IPS-18c (cell line): ENCODE data around the gene ENAH.
"Not testable (repeated sequence)": the region's sequence is repeated elsewhere in the genome, so short reads cannot be mapped to it uniquely, and the experiment has no call there.

Source experiments
- H3K4me3 ChIP-seq: 2 replicates; pipeline ENCODE4 v1.7.0; 2013; ENCODE audit warnings: low read depth, mild to moderate bottlenecking, low read length, moderate library complexity; ENCODE audit not compliant: insufficient read depth
- H3K9me3 ChIP-seq: one replicate; pipeline ENCODE4 v1.6.1; 2013; ENCODE audit warnings: mild to moderate bottlenecking, low read length, moderate library complexity; ENCODE audit not compliant: control insufficient read depth, insufficient read depth

The ENAH gene

DNA sequence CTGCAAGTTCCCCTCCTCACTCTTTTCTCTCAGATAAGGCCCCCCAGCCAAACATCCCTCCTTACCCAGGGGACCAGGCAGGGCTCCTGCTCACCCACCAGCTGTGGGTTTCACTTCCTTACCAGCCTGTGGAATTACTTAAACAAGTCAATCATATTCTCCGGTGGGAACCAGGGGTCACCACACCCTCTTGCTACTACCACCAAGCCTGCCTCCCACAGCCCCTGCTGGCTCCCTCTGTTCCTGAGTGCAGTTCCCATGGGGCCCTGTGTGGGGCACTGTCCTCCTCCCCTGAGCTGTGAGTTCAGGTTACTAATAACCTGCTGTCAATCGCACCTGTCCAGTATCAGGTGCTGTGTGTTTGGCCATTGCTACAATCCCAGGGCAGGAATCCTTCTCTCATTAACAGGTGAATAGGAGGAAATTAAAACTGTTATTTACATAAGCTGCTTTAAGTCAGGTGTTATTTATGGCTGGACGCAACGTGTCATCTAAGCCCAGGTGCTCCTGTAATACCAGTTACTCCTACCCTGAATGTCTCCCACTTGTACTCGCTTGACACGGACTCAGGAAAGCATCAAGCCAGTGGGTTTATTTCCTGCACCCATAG, 172.0 kb downstream of the ENAH start:
- Histone ChIP-seq H3K4me3 (no peak overlapping the region), H3K9me3 (no peaks in the 10 kb centered on the region)

GRCh38 chr1:225479996-225480720, 172.8 kb downstream of the ENAH start:
- H3K4me3 ChIP-seq: no peak overlapping the region

DNA sequence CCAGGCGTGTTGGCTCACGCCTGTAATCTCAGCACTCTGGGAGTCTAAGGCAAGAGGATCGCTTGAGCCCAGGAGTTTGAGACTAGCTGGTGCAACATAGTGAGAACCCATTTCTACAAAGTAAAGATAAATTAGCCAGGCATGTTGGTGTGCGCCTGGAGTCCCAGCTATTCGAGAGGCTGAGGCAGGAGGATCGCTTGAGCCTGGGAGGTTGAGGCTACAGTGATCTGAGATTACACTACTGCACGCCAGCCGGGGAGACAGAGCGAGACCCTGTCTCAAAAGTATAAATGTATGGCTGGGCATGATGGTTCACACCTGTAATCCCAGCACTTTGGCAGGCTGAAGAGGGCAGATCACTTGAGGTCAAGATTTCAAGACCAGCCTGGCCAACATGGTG, 173.6 kb downstream of the ENAH start:
- H3K9me3 ChIP-seq: no peaks in the 10 kb centered on the region
- H3K4me3 ChIP-seq: no peak overlapping the region

More at GRCh38 chr1:225479996-225480720, 172.8 kb downstream of the ENAH start:
- H3K9me3 ChIP-seq: no peaks in the 10 kb centered on the region

DNA sequence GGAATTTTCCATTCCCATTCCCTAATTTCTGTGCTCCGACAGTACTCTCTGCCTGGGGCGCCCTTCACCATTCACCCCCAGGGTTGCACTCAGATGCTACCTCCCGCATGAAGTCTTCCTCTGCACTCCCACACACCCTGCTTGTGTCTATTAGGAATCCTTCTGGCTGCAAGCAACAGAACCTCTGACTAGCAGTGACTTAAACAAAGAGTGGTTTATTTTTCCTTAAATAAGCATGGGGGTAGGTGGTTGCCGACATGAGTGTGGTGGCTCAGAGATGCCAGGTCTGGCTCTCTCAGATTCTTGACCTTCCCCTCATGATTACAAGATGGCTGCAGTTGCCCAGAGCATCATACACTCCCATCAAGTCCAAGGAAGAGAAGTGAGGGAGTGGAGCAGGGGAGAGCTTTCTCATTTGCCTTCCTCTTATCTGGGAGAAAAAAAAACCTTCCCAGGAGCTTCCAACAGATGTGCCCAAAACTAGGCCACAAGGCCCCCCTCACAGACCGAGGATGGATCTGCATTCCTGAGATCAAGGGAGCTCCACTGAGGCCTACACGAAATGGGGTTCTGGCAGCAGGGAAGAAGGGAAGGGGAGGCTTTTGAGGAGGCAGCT, 175.5 kb downstream of the ENAH start:
- no peak overlapping the region for H3K4me3 ChIP-seq
- no peaks in the 10 kb centered on the region for H3K9me3 ChIP-seq

DNA sequence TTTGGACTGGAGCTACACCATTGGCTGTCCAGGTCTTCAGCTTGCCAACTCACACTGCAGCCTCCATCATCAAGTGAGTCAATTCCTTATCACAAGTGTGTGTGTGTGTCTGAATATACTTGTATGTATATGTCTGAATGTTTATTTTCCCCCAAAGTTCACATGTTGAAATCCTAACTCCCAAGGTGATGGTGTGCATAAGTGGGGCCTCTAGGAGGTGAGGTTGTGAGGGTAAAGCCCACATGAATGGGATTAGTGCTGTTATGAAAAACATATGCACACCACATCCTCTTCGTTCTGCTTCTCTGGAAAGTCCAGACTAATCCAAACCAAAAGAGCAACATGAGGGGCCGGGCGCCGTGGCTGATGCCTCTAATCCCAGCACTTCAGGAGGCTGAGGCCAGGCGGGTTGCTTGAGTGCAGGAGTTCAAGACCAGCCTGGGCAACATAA, 176.4 kb downstream of the ENAH start:
- Histone ChIP-seq H3K9me3 (no peaks in the 10 kb centered on the region), H3K4me3 (no peak overlapping the region)

GRCh38 chr1:225476100-225476511, 176.8 kb downstream of the ENAH start:
- no peak overlapping the region for H3K4me3 ChIP-seq

DNA sequence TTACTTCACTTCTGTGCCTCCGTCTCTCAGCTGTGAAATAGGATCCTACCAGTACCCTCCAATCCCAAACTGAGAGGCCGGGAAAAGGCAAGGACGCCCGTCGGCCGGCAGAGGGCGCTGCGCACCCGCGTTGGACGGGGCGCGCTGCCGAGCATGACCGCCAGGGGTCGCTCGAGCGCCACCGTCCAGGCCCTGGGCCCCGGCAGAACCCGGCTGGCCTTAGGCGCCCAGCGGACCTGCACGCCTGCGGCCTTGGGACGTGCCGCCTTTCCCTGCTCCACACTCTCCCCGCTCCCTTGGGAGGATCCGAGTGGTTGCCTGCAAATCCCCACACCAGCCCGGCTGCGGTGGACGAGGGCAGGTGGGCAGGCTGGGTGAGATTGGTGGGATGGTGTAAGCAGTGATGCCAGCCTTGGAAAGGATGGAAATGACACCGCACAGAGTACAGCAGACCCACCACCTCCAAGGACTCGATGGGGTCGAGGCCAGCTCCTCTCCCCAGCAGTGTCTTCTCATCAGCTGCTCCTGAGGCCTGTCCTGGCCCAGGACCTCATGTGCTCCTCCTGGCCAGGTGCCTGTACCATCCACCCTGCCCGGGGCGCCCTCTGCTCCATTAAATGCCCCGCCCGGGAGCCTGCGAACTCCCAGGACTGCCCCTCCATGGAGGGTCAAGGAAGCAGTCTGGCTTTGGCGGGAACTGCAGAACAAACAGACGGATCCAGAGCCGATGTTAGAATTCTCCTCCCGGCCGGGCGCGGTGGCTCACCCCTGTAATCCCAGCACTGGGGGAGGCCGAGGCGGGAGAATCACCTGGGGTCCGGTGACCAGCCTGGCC, 177.7 kb downstream of the ENAH start:
- Histone ChIP-seq H3K4me3 (peak overlapping the region; percentile 5; the same call in 1 of the 2 replicates), H3K9me3 (no peaks in the 10 kb centered on the region)

More at GRCh38 chr1:225476100-225476511, 176.8 kb downstream of the ENAH start:
- H3K9me3 ChIP-seq: no peaks in the 10 kb centered on the region

- Histone ChIP-seq H3K9me3 (no peaks in the 10 kb centered on the region), H3K4me3 (no peak overlapping the region)
These were observed 178.4 kb downstream of the ENAH start for GRCh38 chr1:225474439-225474985.

GRCh38 chr1:225473676-225474438, 179.1 kb downstream of the ENAH start:
- H3K9me3 ChIP-seq: not testable (repeated sequence)

DNA sequence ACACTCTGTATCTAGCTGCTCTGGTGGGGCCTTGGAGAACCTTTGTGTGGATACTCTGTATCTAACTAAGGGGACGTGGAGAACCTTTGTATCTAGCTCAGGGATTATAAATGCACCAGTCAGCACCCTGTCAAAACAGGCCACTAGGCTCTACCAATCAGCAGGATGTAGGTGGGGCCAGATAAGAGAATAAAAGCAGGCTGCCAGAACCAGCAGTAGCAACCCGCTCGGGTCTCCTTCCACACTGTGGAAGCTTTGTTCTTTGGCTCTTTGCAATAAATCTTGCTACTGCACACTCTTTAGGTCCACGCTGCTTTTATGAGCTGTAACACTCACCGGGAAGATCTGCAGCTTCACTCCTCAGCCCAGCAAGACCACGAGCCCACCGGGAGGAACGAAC, 179.7 kb downstream of the ENAH start:
- H3K9me3 ChIP-seq, H3K4me3 ChIP-seq: not testable (repeated sequence)

More at GRCh38 chr1:225473676-225474438, 179.1 kb downstream of the ENAH start:
- H3K4me3 ChIP-seq: not testable (repeated sequence)

- H3K9me3 ChIP-seq: no peaks in the 10 kb centered on the region
- no peak overlapping the region for H3K4me3 ChIP-seq
These were observed 181.2 kb downstream of the ENAH start for GRCh38 chr1:225471453-225472301.

DNA sequence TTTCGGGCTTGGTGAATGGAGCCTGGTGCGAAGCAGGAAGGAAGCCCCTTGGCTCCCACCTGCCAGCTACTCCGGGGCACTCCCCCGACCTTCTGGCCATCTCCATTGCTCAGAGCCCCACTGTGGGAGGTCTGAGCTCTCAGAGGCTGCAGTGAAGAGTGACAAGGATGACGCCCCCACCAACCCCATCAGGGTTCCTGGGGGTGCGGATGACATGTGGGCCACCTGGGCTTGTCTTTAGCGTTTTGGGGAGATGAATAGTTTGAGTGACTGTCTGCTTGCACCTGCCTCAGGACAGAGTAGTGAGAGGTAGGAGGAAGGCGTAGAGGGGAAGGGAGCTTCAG, 181.8 kb downstream of the ENAH start:
- H3K9me3 ChIP-seq: no peaks in the 10 kb centered on the region
- H3K4me3 ChIP-seq: no peak overlapping the region

- Histone ChIP-seq H3K9me3 (no peaks in the 10 kb centered on the region), H3K4me3 (no peak overlapping the region)
These were observed 182.5 kb downstream of the ENAH start for GRCh38 chr1:225470211-225471108.

DNA sequence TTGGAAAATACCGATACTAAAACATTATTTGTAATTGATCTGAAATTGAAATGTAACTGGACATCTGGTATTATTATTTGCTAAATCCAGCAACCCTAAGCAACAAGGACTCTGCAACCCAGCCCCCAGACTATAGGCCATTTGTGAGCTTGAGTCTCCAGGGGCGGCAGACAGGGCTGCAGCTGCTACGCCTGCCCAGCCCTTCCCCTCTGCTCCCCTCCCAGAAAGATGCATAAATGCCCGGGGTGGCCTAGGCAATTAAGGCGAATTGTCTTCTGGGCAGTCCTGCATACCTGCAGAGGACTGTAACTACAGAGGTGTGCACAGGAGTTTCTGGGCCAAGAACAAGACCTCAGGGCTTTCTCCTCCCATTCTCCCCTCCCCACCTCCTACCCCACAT, 183.9 kb downstream of the ENAH start:
- Histone ChIP-seq H3K9me3 (no peaks in the 10 kb centered on the region), H3K4me3 (no peak overlapping the region)
